Hepatic stellate cell (primary cell): Measurements from ENCODE around the gene DDX11.
"Not testable (repeated sequence)": the region's sequence is repeated elsewhere in the genome, so short reads cannot be mapped to it uniquely, and the experiment has no call there.

Experiments used
- DNase-seq: peaks from one replicate; pipeline ENCODE4 v3.0.0; 2011; ENCODE audit warnings: low spot score

DDX11 gene

GRCh38 chr12:31073527-31074332, at the start of gene DDX11:
Gene DDX11, plus strand, starts transcription at chr12:31073860. Its CDS starts 4,534 bp downstream, at chr12:31078394.
- peak; percentile 96 for DNase-seq

- no peak for DNase-seq
Measured at GRCh38 chr12:31026202-31026601, 47.5 kb upstream of the DDX11 start.

GRCh38 chr12:31027006-31027405, 46.7 kb upstream of the DDX11 start:
- not testable (repeated sequence) for DNase-seq

DNA sequence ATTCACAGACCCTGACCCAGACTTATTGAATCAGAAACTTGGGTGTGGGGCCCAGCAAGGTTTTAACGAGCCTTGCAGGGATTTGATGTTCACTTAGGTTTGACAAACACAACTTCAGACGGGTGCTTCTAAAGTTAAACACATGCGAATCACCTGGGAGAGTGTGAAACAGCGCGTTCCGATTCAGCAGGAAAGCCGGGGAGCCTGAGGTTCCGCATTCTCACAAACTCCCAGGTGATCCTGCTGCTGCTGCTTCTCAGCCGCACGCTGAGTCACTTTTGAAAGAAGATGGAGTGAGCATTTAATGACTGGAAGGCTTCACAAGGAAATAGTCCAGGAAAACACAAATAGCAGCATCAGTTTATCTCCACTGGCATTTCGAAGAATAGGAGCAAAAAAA, 44.2 kb upstream of the DDX11 start:
- DNase-seq = no peak

DNA sequence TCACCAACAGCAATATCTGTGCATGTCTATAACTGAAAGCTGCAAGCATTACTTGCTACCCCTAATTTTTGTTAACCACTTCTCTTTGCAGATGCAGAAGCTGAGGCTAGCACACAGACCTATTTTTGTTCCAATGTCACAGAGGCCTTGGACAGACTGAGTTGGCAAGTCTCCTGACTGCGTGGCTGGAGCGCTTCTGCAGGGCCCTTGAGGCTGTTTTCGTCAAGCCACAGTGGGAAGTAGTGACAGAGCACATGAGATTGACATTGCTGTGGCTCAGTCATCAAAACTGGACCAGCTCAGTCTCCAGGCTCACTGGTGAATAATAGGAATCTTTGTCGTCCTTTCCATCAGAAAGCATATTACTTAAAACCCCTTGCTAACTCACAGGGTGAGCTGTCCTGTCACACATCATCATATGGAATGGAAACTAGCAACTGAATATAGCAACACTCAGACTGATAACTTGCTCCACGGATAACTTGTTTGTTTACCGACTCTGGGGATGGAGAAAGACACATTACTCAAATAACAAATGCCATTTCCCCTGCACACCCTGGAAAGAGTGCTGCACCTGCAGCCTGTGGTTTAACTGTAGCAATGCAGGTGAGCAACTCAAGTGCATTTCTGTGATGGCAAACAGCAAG, 43.6 kb upstream of the DDX11 start:
- no peak for DNase-seq

- no peak for DNase-seq
Measured at GRCh38 chr12:31031951-31032335, 41.7 kb upstream of the DDX11 start.

GRCh38 chr12:31033146-31033545, 40.5 kb upstream of the DDX11 start:
- no peak for DNase-seq

GRCh38 chr12:31033681-31034080, 40.0 kb upstream of the DDX11 start:
- DNase-seq = no peak

DNA sequence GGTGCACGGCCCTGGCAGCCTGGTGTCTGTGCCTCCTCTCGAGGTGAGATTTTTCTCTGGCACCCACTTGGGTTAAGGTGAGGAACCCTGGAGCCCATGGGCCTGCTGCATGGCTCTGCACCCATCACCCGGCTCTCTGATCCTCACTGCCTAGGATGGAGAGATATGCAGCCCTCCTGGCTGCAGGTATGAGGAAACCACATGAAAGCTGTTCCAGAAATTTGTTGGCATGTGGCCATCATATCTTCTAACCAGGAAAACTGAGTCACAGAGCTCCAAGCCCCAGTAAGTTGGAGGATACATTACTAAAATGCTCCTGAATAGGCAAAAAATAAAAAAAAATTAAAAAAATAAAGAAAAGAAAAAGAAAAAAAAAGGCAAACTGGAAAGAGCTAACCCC, 39.3 kb upstream of the DDX11 start:
- no peak for DNase-seq

DNA sequence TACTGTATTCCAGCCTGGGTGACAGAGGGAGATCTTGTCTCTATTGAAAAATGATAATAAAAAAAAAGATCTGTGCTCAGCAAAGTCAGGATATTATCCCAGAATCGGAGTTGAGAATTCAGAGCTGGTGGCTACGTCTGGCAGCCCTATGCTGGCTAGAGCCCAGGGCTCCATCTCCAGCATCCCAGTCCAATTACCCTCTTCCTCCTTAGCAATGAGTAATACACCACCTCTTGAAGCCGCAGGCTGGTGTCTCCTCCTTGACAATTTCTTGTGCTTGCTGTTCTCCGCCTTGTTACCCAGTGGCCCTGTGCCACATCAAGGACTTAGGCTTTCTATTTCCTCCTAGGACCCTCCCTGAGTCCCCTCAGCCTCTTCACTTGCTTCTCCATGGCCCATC, 38.4 kb upstream of the DDX11 start:
- DNase-seq = no peak

DNA sequence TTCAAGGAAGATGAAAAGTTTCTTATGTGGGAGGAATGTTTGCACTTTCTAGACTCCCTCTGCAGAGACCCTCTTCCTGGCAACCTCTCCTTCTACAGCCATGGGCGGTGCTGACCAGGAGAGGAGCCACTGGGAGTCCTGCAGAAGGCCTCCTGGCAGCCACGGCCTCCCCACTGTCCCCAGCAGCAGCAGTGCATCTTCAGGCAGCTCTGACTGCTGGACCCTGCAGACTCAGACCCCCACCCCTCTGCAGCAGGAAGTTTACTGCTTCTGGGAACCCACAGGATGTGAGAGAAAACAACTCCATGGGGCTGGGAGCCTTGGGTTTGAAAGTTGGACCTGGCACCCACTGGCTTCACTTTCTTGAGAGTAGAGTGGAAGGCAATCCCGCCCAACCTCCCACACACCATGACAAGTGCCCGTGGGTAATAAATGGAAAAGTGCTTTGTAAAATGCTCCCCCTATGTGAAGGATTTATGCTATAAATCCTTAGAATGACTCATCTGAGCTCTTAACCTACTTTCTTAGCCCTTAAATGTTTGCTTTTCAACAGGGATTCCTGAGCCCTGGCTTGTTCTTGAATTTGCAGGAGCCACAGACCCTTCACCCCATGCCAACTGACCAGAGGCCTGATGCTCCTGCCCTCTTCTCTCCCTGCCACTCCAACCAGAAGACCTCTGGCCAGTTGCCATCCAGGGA, 37.5 kb upstream of the DDX11 start:
- no peak for DNase-seq

DNA sequence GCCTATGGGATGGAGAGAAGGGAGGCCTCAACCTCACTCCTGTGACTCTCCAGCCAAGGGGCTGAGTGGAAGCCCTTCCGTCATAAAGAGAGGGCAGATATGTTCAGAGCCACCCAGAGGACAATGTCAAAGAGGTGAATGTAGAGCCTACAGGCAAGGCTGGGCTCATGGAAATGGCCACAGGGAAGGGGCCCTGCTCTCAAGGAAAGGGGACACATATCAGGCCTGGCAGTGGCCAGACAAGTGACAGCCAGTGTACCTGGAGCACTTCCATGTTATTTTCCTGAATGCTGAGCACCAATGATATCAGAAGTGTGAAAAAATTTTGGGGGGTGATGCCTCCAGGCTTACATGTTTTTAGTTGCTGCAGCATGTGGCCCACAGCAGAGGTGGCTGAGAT, 36.6 kb upstream of the DDX11 start:
- no peak for DNase-seq

DNA sequence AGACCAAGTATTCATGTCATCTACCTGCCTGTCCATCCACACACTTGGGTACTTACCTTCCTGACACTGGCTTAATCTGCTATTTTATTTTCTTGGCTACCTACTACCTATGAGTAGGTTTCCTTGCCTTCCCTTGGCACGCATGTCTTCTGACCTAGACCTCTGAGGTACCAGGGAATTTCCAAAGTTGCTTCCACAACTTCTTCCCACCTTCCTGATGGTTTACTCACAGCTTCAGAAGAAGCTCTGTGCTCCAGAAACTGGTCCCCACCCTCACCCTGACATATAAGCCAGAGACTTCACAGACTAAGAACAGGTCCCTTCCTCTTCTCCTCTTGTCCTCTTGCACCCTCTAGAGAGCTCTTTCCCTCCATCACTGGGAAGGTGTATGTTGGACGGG, 35.7 kb upstream of the DDX11 start:
- DNase-seq = no peak

DNA sequence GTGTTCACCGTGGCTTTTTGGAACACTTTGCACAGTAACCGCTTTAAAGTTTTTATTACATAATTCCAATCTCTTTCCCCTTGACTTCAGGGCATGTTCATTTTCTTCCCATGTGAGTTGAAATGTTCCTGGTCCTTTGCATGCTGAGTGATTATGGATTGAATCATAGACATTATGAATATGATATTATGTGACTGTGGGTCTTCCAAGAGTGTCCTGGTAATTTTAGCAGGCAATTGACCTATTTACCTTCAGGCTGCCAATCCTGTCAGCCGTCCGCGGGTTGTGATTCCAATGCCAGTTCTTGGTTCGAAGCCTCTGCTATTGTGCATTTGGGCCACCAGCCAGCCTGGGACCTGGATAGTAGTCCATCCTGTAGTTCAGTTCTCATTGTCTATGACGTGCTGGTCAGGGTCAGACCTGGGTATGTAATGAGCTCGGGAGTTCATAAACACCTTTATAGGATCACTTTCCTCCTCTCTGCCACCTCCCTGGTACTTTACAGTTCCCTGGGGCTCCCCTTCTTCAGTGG, 32.6 kb upstream of the DDX11 start:
- no peak for DNase-seq

DNA sequence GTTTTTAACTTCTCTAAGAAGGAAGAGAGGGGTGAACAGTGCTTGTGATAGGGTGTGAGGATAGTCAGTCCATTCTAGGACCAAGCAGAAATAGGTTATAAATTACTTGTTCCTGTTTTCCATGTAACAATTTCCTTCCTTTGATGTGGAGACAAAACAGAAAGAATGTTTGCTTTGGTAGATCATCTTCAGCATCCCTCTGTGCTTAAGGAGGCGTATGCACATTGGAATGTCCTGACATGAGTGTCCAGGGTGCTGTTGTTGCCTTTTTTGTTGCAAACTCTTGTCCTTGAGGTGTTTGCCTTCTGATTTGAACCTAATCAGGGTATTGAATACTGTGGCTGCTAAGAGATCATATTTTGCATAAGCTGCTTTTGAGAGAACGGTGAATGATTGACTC, 23.5 kb upstream of the DDX11 start:
- not testable (repeated sequence) for DNase-seq

- not testable (repeated sequence) for DNase-seq
Measured at GRCh38 chr12:31050548-31050947, 23.1 kb upstream of the DDX11 start.

DNA sequence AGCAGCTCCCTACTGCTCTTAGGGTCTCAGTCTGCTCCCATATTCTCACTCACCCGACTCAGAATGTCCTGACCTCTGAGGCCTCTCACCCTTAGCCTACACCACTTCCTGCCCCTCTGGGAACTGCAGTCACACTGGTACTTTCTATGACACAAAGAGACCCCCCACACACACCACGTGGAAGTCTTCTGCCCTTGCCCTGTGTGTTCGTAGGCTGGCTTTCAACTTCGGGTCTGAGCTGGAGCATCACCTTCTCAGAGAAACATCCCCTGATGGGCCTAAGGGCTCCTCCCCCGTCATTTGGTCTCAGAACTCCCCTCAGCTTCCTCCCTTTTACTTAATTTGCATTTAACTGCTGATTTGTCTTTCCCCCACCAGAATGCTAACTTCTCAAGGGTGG, 22.0 kb upstream of the DDX11 start:
- not testable (repeated sequence) for DNase-seq

GRCh38 chr12:31052121-31052520, 21.5 kb upstream of the DDX11 start:
- not testable (repeated sequence) for DNase-seq

- not testable (repeated sequence) for DNase-seq
Measured at GRCh38 chr12:31052666-31053439, 20.8 kb upstream of the DDX11 start.

DNA sequence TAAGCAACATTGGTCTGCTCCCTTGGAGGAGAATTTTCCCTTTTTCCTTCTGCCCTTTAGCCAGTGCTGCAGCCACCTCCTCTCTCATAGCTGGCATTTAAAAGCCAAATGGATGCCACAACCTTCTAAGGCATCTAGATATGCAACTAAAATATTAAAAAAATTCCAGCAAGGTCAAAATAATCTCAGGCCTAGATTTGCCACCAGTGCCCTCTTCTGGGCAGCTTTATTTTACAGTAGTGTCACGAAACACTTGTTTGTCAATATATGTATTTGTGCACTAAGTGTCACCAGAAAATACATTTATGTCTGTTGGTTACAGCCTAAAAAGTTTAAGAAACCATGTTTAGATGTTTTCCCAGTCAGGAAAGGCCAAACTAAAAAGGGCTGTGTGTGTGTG, 19.7 kb upstream of the DDX11 start:
- DNase-seq = not testable (repeated sequence)

DNA sequence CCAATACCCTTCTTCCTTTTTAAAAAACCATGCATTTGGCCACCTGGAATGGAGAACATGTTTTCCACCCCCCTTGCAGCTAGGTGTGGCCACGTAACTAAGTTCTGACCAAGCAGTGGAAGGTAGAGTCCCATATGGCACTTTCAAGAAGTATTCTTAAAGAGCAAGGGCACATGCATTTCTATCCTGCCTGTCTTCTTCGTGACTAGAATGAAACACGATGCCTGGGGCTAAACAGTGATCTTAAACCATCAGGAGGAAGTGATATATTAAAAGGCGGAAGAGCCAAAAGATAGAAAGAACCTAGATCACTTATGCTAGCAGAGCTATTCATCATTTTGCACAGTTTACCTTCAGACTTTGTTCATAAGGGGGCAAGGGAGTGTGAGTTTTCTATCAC, 16.0 kb upstream of the DDX11 start:
- DNase-seq = no peak

GRCh38 chr12:31066196-31066595, 7.5 kb upstream of the DDX11 start:
- DNase-seq = not testable (repeated sequence)
